GM12878 (cell line): ENCODE data around the gene RNF166. TPM values are rescaled to one million over a fixed set of nuclear protein-coding genes. Genes with fewer than 3 reads are reported as not detected.

ENCODE experiments used
- ATAC-seq: fragments of 200-7000 bp; cut with Tn5 transposase; 3 replicates; pipeline ENCODE4 v1.9.1; 2020; ENCODE audit warnings: mild to moderate bottlenecking, moderate library complexity
- BruUV-seq: library from RNA; stranded (reverse); fragments of 400-500 nt; replicated peaks from 2 replicates; lab custom pipeline; 2021; lab: Mats Ljungman, UMichigan
- CTCF ChIA-PET: fragments of 300-600 bp; sonication (Branson Sonifier 250); formaldehyde crosslinking; extraction: SDS; loops from one replicate; lab custom pipeline; 2021; ENCODE audit warnings: inconsistent platforms; lab: Yijun Ruan, JAX
- POLR2A ChIA-PET: fragments of 350-600 bp; formaldehyde crosslinking; extraction: SDS; loops from one replicate; lab custom pipeline; 2021; ENCODE audit warnings: inconsistent platforms; lab: Charles Lee
- RAD21 ChIA-PET: fragments of 300-600 bp; sonication (Branson Sonifier 250); formaldehyde crosslinking; loops from one replicate; lab custom pipeline; 2023; ENCODE audit warnings: antibody characterized with exemption; ENCODE audit not compliant: unreplicated experiment; lab: Charles Lee
- SMC1A ChIA-PET: fragments of 300-600 bp; sonication (Branson Sonifier 250); formaldehyde crosslinking; loops from one replicate; lab custom pipeline; 2023; ENCODE audit not compliant: unreplicated experiment, uncharacterized antibody; lab: Charles Lee
- DNase-seq: peaks from one replicate; pipeline ENCODE4 v3.0.0-alpha.2; 2011; ENCODE audit warnings: low read depth, low spot score
- FAIRE-seq: peaks from 3 replicates; lab custom pipeline; 2011; peaks lifted over from hg19 to GRCh38; lab: Jason Lieb, UNC
- H2AFZ ChIP-seq: 2 replicates; pipeline ENCODE4 v1.6.0; 2011; ENCODE audit warnings: low read depth, low read length, control low read depth; ENCODE audit not compliant: control insufficient read depth
- H3K27ac ChIP-seq: 2 replicates; pipeline ENCODE4 v1.5.1; 2011; ENCODE audit warnings: control low read depth; ENCODE audit not compliant: control insufficient read depth, insufficient read depth
- H3K27me3 ChIP-seq, 2 experiments: replicated peaks in 1 of 2; 2 replicates each; pipeline versions ENCODE4 v1.6.0 to v1.6.1; 2011; ENCODE audit warnings: low read length in 1 of 2; ENCODE audit not compliant: control insufficient read depth in 2 of 2, insufficient read depth in 2 of 2
- H3K36me3 ChIP-seq, 2 experiments: 2 replicates each; pipeline ENCODE4 v1.5.1; 2011; ENCODE audit warnings: low read length in 1 of 2; ENCODE audit not compliant: control insufficient read depth in 2 of 2, insufficient read depth in 2 of 2
- H3K4me1 ChIP-seq: 2 replicates; pipeline ENCODE4 v1.6.1; 2011; ENCODE audit warnings: mild to moderate bottlenecking, low read length, moderate library complexity, mixed read lengths; ENCODE audit not compliant: control insufficient read depth, insufficient read depth
- H3K4me2 ChIP-seq: 2 replicates; pipeline ENCODE4 v1.6.0; 2011; ENCODE audit warnings: control low read depth; ENCODE audit not compliant: control insufficient read depth, insufficient read depth
- H3K4me3 ChIP-seq: fragments of 200-600 bp; sonication (generic); 2 replicates; pipeline ENCODE4 v1.5.1; 2016
- H3K79me2 ChIP-seq: 2 replicates; pipeline ENCODE4 v1.6.0; 2011; ENCODE audit warnings: low read length; ENCODE audit not compliant: control insufficient read depth, insufficient read depth
- H3K9ac ChIP-seq: 2 replicates; pipeline ENCODE4 v1.8.0; 2011; ENCODE audit warnings: low read length, control low read depth, mixed read lengths; ENCODE audit not compliant: control insufficient read depth, insufficient read depth
- H3K9me3 ChIP-seq: replicated peaks from 3 replicates; pipeline ENCODE4 v1.5.1; 2011; ENCODE audit warnings: mild to moderate bottlenecking, low read length; ENCODE audit not compliant: control insufficient read depth, insufficient read depth
- H4K20me1 ChIP-seq: 2 replicates; pipeline ENCODE4 v1.6.0; 2011; ENCODE audit not compliant: control insufficient read depth, insufficient read depth
- BMI1 ChIP-seq: fragments of 450-650 bp; IDR thresholded peaks from 2 replicates; pipeline ENCODE4 v1.6.1; 2016; ENCODE audit warnings: mild to moderate bottlenecking, moderate library complexity, borderline replicate concordance
- MEF2B ChIP-seq: fragments of 450-650 bp; IDR thresholded peaks from 2 replicates; pipeline ENCODE4 v1.6.1; 2018; ENCODE audit warnings: mild to moderate bottlenecking, moderate library complexity; ENCODE audit not compliant: partially characterized antibody, poor library complexity, severe bottlenecking
- RUNX3 ChIP-seq: IDR thresholded peaks from 2 replicates; pipeline ENCODE4 v1.6.1; 2012; ENCODE audit warnings: low read length, inconsistent platforms
- SPI1 ChIP-seq: IDR thresholded peaks from 2 replicates; pipeline ENCODE4 v1.6.1; 2011; ENCODE audit warnings: low read depth, mild to moderate bottlenecking, low read length, moderate library complexity, borderline replicate concordance; ENCODE audit not compliant: insufficient read depth
- WGBS: methylation state at CpG from one replicate; pipeline ENCODE4 v1.1.6; 2016; ENCODE audit warnings: low lambda C conversion rate; ENCODE audit not compliant: insufficient replicate concordance, insufficient coverage; ENCODE audit errors: missing lambda C conversion rate; 5-methylcytosine and 5-hydroxymethylcytosine counted together
- in situ Hi-C: fragments of 300-500 bp; cut with MboI; formaldehyde crosslinking; loops from 9 replicates; pipeline ENCODE4 v1.14.3; 2018; ENCODE audit warnings: mixed read lengths
- intact Hi-C: fragments of 100-400 bp; cut with micrococcal nuclease; formaldehyde crosslinking; loops from one replicate; pipeline ENCODE4 v1.14.2; 2022; ENCODE audit not compliant: unreplicated experiment
- polyA plus RNA-seq, 11 experiments: library from polyadenylated mRNA; depleted of rRNA in 4 of 11; unstranded in 6 of 11; stranded (reverse) in 5 of 11; fragments of >200 nt; fragmentation: Nextera tagmentation in 4 of 11; fragmentation: Illumina TruSeq in 1 of 11; extraction: Ambion mirVana in 4 of 11; extraction: Trizol in 1 of 11; gene quantifications; 1 replicate in 1 of 11; 2 replicates in 10 of 11; pipeline versions ENCODE4 v1.2.1 to v1.2.3, GENCODE V29; 2011 to 2016; ENCODE audit warnings: inconsistent platforms in 2 of 11, missing spikeins in 2 of 11, low read depth in 1 of 11
- total RNA-seq, 4 experiments: library from RNA; depleted of rRNA in 3 of 4; stranded (reverse); fragments of >200 nt in 3 of 4; fragmentation: Illumina TruSeq in 1 of 4; extraction: Trizol in 1 of 4; gene quantifications; 2 replicates each; pipeline versions ENCODE4 v1.2.1 to v1.2.3, GENCODE V29; 2013 to 2021
- TF ChIP-seq, protein P1 (sequence below): fragments of 450-650 bp; IDR thresholded peaks from 2 replicates; pipeline ENCODE4 v1.6.1; 2017; ENCODE audit warnings: mild to moderate bottlenecking, low read depth, inconsistent platforms; ENCODE audit not compliant: poor library complexity, severe bottlenecking
- TF ChIP-seq, protein P2 (sequence below): fragments of 150-350 bp; IDR thresholded peaks from 2 replicates; pipeline ENCODE4 v1.6.1; 2014; ENCODE audit warnings: mild to moderate bottlenecking, low read depth, low read length

RNF166 gene
- total and polyA plus RNA-seq, 10 of the 15 experiments (the other 5 are each of a cell fraction or from before 2014, with no cell fraction given), result 0.48 to 32.8 (median 12.1) TPM

DNA sequence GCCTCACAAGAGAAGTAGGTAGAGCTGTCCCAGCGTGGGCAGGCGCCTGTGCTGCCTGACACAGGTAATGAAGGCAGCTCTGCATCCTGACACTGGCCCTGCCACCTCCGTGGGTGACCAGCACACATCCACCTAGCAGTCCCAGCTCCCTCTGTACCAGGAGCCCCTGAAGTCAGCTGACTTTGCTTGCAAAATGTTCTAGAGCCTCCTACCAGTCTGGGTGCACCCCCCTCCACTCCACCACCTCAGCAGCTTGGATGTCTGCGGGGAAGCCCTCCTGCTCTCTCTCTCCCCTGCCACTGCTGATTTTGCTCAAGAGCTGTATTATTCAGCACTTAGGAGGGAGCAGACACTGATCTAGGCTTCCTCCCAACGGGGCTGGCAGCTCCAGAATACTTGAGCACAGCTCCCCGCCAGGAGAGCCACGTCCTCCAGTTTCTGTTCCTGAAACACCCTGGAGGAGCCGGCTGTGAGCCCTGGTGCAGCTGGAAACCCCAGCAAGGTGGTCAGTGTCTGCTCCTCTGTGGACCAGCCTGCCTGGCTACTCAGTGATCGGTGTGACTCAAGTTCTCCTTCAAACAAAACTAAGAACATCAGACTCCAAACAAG lies 1.0 kb downstream of the RNF166 start:
- FAIRE-seq (peak; percentile 78), ATAC-seq (no peak), DNase-seq (no peak)
- Histone ChIP-seq H3K4me3 (peak overlapping the region; percentile 90), H3K9me3 (no peaks in the 10 kb centered on the region), H3K9ac (peak overlapping the region; percentile 79), H3K36me3 (no peaks in the 10 kb centered on the region; a peak in 1 of 4 replicates), H3K27me3 (no peaks in the 10 kb centered on the region), H3K27ac (peak overlapping the region; percentile 30; the same call in 1 of the 2 replicates), H4K20me1 (no peaks in the 10 kb centered on the region), H3K4me1 (peaks cover 51% of the 10 kb centered on the region), H3K4me2 (peak overlapping the region; percentile 88), H3K79me2 (peaks cover 55% of the 10 kb centered on the region), H2AFZ (no peak overlapping the region)
- in situ Hi-C loops (no loop called here), intact Hi-C loops (no loop called here)
- WGBS, result under 1% methylated on average over 9 of the region's 9 CpGs
- TSS peak; percentile 72 for BruUV-seq
- ChIA-PET RAD21 (interaction anchor here (0.7 to 1.6 kb wide), 8 partner anchors 24 to 153 kb away, joined by 3 to 9 read pairs (median 3); partner anchors contain the start of gene PIEZO1), POLR2A (interaction anchor here (0.5 to 1.2 kb wide), 7 partner anchors 41 to 1268 kb away, joined by 3 to 7 read pairs (median 3); partner anchors contain the start of gene CDH15), CTCF (interaction anchor here (1.0 to 1.9 kb wide), 7 partner anchors 18 to 76 kb away, joined by 4 to 6 read pairs (median 5); no protein-coding TSS in a partner anchor), SMC1A (interaction anchor here (0.6 to 1.1 kb wide), 5 partner anchors 25 to 109 kb away, joined by 3 read pairs; no protein-coding TSS in a partner anchor)
- TF ChIP-seq, protein P1, sequence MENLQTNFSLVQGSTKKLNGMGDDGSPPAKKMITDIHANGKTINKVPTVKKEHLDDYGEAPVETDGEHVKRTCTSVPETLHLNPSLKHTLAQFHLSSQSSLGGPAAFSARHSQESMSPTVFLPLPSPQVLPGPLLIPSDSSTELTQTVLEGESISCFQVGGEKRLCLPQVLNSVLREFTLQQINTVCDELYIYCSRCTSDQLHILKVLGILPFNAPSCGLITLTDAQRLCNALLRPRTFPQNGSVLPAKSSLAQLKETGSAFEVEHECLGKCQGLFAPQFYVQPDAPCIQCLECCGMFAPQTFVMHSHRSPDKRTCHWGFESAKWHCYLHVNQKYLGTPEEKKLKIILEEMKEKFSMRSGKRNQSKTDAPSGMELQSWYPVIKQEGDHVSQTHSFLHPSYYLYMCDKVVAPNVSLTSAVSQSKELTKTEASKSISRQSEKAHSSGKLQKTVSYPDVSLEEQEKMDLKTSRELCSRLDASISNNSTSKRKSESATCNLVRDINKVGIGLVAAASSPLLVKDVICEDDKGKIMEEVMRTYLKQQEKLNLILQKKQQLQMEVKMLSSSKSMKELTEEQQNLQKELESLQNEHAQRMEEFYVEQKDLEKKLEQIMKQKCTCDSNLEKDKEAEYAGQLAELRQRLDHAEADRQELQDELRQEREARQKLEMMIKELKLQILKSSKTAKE, result no peak
- TF ChIP-seq MEF2B, result no peak
- no peak for TF ChIP-seq BMI1
- no peak for TF ChIP-seq RUNX3
- peak; percentile 68 for TF ChIP-seq SPI1
- TF ChIP-seq, protein P2, sequence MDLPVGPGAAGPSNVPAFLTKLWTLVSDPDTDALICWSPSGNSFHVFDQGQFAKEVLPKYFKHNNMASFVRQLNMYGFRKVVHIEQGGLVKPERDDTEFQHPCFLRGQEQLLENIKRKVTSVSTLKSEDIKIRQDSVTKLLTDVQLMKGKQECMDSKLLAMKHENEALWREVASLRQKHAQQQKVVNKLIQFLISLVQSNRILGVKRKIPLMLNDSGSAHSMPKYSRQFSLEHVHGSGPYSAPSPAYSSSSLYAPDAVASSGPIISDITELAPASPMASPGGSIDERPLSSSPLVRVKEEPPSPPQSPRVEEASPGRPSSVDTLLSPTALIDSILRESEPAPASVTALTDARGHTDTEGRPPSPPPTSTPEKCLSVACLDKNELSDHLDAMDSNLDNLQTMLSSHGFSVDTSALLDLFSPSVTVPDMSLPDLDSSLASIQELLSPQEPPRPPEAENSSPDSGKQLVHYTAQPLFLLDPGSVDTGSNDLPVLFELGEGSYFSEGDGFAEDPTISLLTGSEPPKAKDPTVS, result no peak
